NB4 (cell line): Measurements from ENCODE around the gene KMT2B.

Experiments
- MYC ChIP-seq: IDR thresholded peaks from 2 replicates; pipeline ENCODE4 v1.6.1; 2011; ENCODE audit warnings: low read depth, low read length
- POLR2A ChIP-seq: IDR thresholded peaks from 2 replicates; pipeline ENCODE4 v1.6.1; 2011; ENCODE audit warnings: mild to moderate bottlenecking; ENCODE audit not compliant: insufficient read length; ENCODE audit errors: extremely low read depth

- TF ChIP-seq MYC, result no peak
- no peak for TF ChIP-seq POLR2A
These were observed 23.4 kb downstream of the KMT2B start for GRCh38 chr19:35741203-35741515.
